Skeletal muscle satellite cell (primary cell): ENCODE results near the gene SHISA3.

Experiments used
- H3K27me3 ChIP-seq: 2 replicates; pipeline ENCODE4 v1.7.0; 2013; ENCODE audit warnings: low read length; ENCODE audit not compliant: control insufficient read depth, insufficient read depth
- H3K36me3 ChIP-seq: 2 replicates; pipeline ENCODE4 v1.7.0; 2013; ENCODE audit warnings: mild to moderate bottlenecking, control low read depth, low read length; ENCODE audit not compliant: insufficient read depth
- H3K4me1 ChIP-seq: 2 replicates; pipeline ENCODE4 v1.7.0; 2013; ENCODE audit warnings: low read length; ENCODE audit not compliant: control insufficient read depth, insufficient read depth
- H3K4me2 ChIP-seq: 2 replicates; pipeline ENCODE4 v1.7.0; 2013; ENCODE audit warnings: mild to moderate bottlenecking, low read length
- H3K4me3 ChIP-seq: 2 replicates; pipeline ENCODE4 v1.7.0; 2013; ENCODE audit warnings: low read length
- H3K9ac ChIP-seq: 2 replicates; pipeline ENCODE4 v1.7.0; 2013; ENCODE audit warnings: mild to moderate bottlenecking, low read depth, low read length, moderate library complexity
- H3K9me3 ChIP-seq: replicated peaks from 2 replicates; pipeline ENCODE4 v1.7.0; 2013; ENCODE audit warnings: mild to moderate bottlenecking, control low read depth, low read length

Gene SHISA3

GRCh38 chr4:42415281-42415680 lies 18.0 kb downstream of the SHISA3 start:
- Histone ChIP-seq H3K27me3 (no peaks in the 10 kb centered on the region), H3K36me3 (no peaks in the 10 kb centered on the region), H3K4me1 (peaks cover 13% of the 10 kb centered on the region), H3K4me2 (no peak overlapping the region), H3K9ac (no peak overlapping the region), H3K4me3 (no peak overlapping the region), H3K9me3 (no peaks in the 10 kb centered on the region)

DNA sequence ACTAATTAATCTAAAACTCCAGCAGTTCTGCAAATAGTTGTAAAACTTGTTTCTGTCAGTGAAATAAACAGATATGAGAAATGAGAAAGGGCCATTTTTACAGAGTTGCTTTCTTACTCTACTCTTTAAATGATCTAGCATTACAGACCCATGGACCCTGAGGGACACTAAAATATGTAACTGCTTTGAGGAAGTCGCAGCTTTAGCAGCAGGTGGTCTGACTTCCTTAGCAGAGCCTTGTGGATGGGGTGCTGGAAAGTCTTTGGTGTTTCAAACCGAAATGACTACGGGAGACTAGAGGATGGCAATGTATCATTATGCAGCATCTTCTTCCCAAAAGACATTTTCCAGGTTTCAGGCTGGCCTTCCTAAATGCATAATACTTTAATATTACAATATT lies 18.7 kb downstream of the SHISA3 start:
- H3K36me3 ChIP-seq, result no peaks in the 10 kb centered on the region
- no peak overlapping the region for H3K4me3 ChIP-seq
- no peak overlapping the region for H3K9ac ChIP-seq
- H3K9me3 ChIP-seq, result no peaks in the 10 kb centered on the region
- H3K27me3 ChIP-seq, result no peaks in the 10 kb centered on the region
- H3K4me1 ChIP-seq, result peaks cover 13% of the 10 kb centered on the region
- H3K4me2 ChIP-seq, result no peak overlapping the region

- Histone ChIP-seq H3K9me3 (no peaks in the 10 kb centered on the region), H3K36me3 (no peaks in the 10 kb centered on the region), H3K9ac (no peak overlapping the region), H3K4me2 (no peak overlapping the region), H3K4me3 (no peak overlapping the region), H3K27me3 (no peaks in the 10 kb centered on the region), H3K4me1 (peaks cover 3% of the 10 kb centered on the region)
Measured at GRCh38 chr4:42417550-42417949, 20.3 kb downstream of the SHISA3 start.

- Histone ChIP-seq H3K4me2 (no peak overlapping the region), H3K36me3 (no peaks in the 10 kb centered on the region), H3K9me3 (no peaks in the 10 kb centered on the region), H3K4me3 (no peak overlapping the region), H3K4me1 (no peaks in the 10 kb centered on the region), H3K27me3 (no peaks in the 10 kb centered on the region), H3K9ac (no peak overlapping the region)
Measured at GRCh38 chr4:42420140-42420539, 22.9 kb downstream of the SHISA3 start.

- Histone ChIP-seq H3K9me3 (no peaks in the 10 kb centered on the region), H3K27me3 (no peaks in the 10 kb centered on the region)
Measured at GRCh38 chr4:42425146-42426065, 28.1 kb downstream of the SHISA3 start.

GRCh38 chr4:42428036-42428435 lies 30.7 kb downstream of the SHISA3 start:
- Histone ChIP-seq H3K4me2 (no peak overlapping the region), H3K4me1 (no peaks in the 10 kb centered on the region), H3K27me3 (no peaks in the 10 kb centered on the region), H3K36me3 (no peaks in the 10 kb centered on the region), H3K9ac (no peak overlapping the region), H3K4me3 (no peak overlapping the region), H3K9me3 (no peaks in the 10 kb centered on the region)

More at GRCh38 chr4:42425146-42426065, 28.1 kb downstream of the SHISA3 start:
- H3K4me1 ChIP-seq, result no peaks in the 10 kb centered on the region
- no peak overlapping the region for H3K9ac ChIP-seq
- no peak overlapping the region for H3K4me2 ChIP-seq
- H3K36me3 ChIP-seq, result no peaks in the 10 kb centered on the region
- H3K4me3 ChIP-seq, result no peak overlapping the region

DNA sequence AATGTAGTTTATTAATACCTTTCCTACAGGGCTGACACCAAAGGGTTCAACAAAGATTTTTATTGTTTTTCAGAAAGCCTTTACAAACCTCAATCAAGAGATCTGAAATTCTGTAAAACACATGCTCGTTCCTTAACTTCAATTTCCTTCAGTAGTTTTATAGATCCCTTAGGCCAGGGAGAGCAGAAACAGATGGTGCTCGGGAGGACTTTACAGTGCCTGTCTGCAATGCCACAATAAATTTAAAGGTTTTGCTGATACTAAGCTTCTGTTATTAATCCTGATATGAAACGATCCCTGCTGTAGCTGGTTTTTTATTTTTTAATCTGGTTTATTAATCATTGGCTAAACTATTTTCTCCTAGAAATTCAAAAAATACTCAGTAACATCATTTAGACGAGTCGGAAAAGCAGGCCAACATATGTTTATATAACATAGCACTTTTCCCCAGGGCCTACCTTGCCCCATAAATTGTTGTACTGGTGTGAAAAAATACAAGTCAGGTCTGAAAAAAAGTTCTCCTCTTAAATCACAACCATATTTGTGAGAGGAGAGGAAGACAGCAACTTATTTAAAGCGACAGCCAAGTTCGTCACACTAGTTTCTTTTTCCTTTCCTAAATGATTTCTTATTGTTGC lies 39.8 kb downstream of the SHISA3 start:
- peaks cover 6% of the 10 kb centered on the region for H3K27me3 ChIP-seq
- no peaks in the 10 kb centered on the region for H3K36me3 ChIP-seq
- H3K4me1 ChIP-seq, result no peaks in the 10 kb centered on the region
- no peak overlapping the region for H3K9ac ChIP-seq
- H3K4me2 ChIP-seq, result no peak overlapping the region
- H3K4me3 ChIP-seq, result no peak overlapping the region
- H3K9me3 ChIP-seq, result no peaks in the 10 kb centered on the region

DNA sequence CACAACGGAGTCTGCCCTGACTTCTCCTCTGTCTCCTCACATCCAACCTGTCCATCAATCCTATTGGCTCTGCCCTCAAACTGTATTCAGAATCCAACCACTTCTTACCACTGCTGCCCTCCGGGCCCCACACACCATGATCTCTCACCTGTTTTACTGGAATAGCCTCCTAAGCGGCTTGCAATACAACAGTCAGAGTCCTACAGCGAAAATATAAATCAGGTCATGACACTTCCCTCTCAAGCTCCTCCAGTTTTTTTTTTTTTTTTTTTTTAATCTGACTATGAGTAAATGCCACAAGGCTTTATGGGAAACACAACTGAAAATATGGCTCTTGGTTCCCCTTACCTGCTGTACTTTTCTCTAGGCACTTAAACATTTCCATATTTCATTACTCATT lies 42.8 kb downstream of the SHISA3 start:
- Histone ChIP-seq H3K4me1 (no peaks in the 10 kb centered on the region), H3K27me3 (peaks cover 6% of the 10 kb centered on the region), H3K9ac (no peak overlapping the region), H3K4me2 (no peak overlapping the region), H3K4me3 (no peak overlapping the region), H3K36me3 (no peaks in the 10 kb centered on the region), H3K9me3 (no peaks in the 10 kb centered on the region)

DNA sequence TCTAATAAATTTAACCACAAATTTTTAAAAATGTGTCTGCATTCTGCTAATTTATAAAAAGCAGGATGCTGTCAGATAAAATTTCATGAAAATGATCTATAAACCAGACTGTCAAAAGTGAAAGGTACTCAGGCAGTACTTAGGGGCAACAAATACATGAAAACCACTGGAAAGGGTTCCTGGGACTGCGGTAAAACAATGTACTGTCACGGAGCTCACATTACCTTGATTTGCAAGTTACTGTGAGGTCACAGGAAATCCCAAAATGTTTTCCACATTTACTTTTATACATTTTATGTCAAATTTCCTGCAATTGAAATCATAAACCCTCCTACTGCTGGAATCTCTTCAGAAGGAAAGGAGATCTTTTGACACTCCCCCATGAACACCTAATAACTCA lies 45.3 kb downstream of the SHISA3 start:
- H3K4me2 ChIP-seq, result no peak overlapping the region
- H3K9me3 ChIP-seq, result no peaks in the 10 kb centered on the region
- no peak overlapping the region for H3K4me3 ChIP-seq
- H3K9ac ChIP-seq, result no peak overlapping the region
- no peaks in the 10 kb centered on the region for H3K4me1 ChIP-seq
- peaks cover 5% of the 10 kb centered on the region for H3K27me3 ChIP-seq
- H3K36me3 ChIP-seq, result no peaks in the 10 kb centered on the region

GRCh38 chr4:42445038-42445437 lies 47.8 kb downstream of the SHISA3 start:
- no peak overlapping the region for H3K9ac ChIP-seq
- H3K27me3 ChIP-seq, result no peaks in the 10 kb centered on the region
- no peaks in the 10 kb centered on the region for H3K4me1 ChIP-seq
- H3K4me2 ChIP-seq, result no peak overlapping the region
- H3K4me3 ChIP-seq, result no peak overlapping the region
- no peaks in the 10 kb centered on the region for H3K9me3 ChIP-seq
- no peaks in the 10 kb centered on the region for H3K36me3 ChIP-seq

DNA sequence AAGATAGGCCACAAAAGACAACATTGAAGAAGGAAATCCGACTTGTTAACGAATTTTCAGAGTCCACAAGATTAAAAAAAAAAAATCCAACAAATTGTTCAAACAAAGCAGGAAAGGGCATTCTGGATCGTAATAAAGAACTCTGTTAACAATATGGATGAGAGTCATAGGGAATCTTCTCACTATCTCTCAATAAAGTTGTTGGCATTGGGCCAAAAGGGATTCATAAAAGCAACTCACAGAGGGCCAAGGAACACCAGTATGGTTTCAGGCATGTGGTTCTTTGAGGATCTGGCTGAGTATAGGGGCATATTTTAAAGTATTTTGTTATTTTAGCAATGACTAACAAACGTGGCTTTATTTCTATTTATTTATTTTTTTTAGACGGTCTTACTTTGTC lies 49.5 kb downstream of the SHISA3 start:
- Histone ChIP-seq H3K4me1 (no peaks in the 10 kb centered on the region), H3K9me3 (no peaks in the 10 kb centered on the region), H3K9ac (no peak overlapping the region), H3K27me3 (no peaks in the 10 kb centered on the region), H3K36me3 (no peaks in the 10 kb centered on the region), H3K4me3 (no peak overlapping the region), H3K4me2 (no peak overlapping the region)
